Prostate gland (tissue), 2 donors: ENCODE measurements around the gene OXCT2. TPM values are rescaled to one million over a fixed set of nuclear protein-coding genes. Genes with fewer than 3 reads are reported as not detected.

Experiments
- DNase-seq: peaks from one replicate; pipeline ENCODE4 v3.0.0-alpha.2; 2019; ENCODE audit warnings: low spot score
- H3K27ac ChIP-seq, 2 donors: fragments of 200-600 bp; sonication (generic); 2 replicates each; pipeline ENCODE4 v1.5.1; 2017 to 2019
- H3K27me3 ChIP-seq: fragments of 200-600 bp; sonication (generic); replicated peaks from 2 replicates; pipeline ENCODE4 v1.5.1; 2019; ENCODE audit not compliant: insufficient read depth
- H3K36me3 ChIP-seq, 2 donors: fragments of 200-600 bp; sonication (generic); 1 replicate in 1 of 2; 2 replicates in 1 of 2; pipeline versions ENCODE4 v1.5.1 to v1.8.1; 2017 to 2019
- H3K4me1 ChIP-seq: fragments of 200-600 bp; sonication (generic); replicated peaks from 2 replicates; pipeline ENCODE4 v1.5.1; 2019
- H3K4me3 ChIP-seq, 2 donors: fragments of 200-600 bp; sonication (generic); 2 replicates each; pipeline ENCODE4 v1.5.1; 2017 to 2019
- H3K9me3 ChIP-seq: fragments of 200-600 bp; sonication (generic); 2 replicates; pipeline ENCODE4 v1.5.1; 2017
- CTCF ChIP-seq, 4 experiments: fragments of 200-600 bp in 2 of 4; fragments of 450-650 bp in 2 of 4; sonication (generic) in 2 of 4; IDR thresholded peaks; 1 replicate in 3 of 4; 2 replicates in 1 of 4; pipeline ENCODE4 v1.5.1; 2016 to 2019; ENCODE audit warnings: antibody characterized with exemption in 4 of 4, mild to moderate bottlenecking in 2 of 4, moderate library complexity in 2 of 4
- POLR2A ChIP-seq: fragments of 450-650 bp; IDR thresholded peaks from one replicate; pipeline ENCODE4 v1.6.1; 2016; ENCODE audit warnings: antibody characterized with exemption, mild to moderate bottlenecking
- POLR2AphosphoS5 ChIP-seq: sonication (generic); formaldehyde crosslinking; IDR thresholded peaks from one replicate; pipeline ENCODE4 v1.6.1; 2017; ENCODE audit warnings: antibody characterized with exemption
- WGBS: methylation state at CpG from one replicate; pipeline ENCODE4 v1.1.5; 2018; 5-methylcytosine and 5-hydroxymethylcytosine counted together
- intact Hi-C: fragments of 100-400 bp; cut with DNase I; formaldehyde crosslinking; loops from one replicate; pipeline ENCODE4 v1.14.2; 2022
- total RNA-seq, 2 donors: library from RNA; depleted of rRNA; stranded (reverse); fragments of >200 nt; gene quantifications; one replicate each; pipeline ENCODE4 v1.1.0, GENCODE V29; 2016

OXCT2 gene
- total RNA-seq, 2 donors from 2014 or later, result 1.0 to 4.9 TPM

GRCh38 chr1:39754026-39754570 lies 17.1 kb downstream of the OXCT2 start:
- peak overlapping the region in 1 of 2 donors; percentile 5 for H3K27ac ChIP-seq
- no peak for TF ChIP-seq CTCF (IDR thresholded peaks at IDR 0.05)
- TF ChIP-seq POLR2A, result no peak
- no peak for TF ChIP-seq POLR2AphosphoS5
- no peak for DNase-seq
- no peaks in the 10 kb centered on the region for H3K9me3 ChIP-seq
- intact Hi-C loops, result no loop called here
- H3K36me3 ChIP-seq, result peaks cover 6 to 8% of the 10 kb centered on the region in 2 donors
- no peaks in the 10 kb centered on the region for H3K27me3 ChIP-seq
- 38% methylated on average over 2 of the region's 2 CpGs for WGBS
- no peaks in the 10 kb centered on the region for H3K4me1 ChIP-seq
- no peak overlapping the region for H3K4me3 ChIP-seq

- Histone ChIP-seq H3K27ac (peak overlapping the region in 1 of 2 donors; percentile 5), H3K4me3 (no peak overlapping the region), H3K4me1 (no peaks in the 10 kb centered on the region), H3K36me3 (peaks cover 6 to 8% of the 10 kb centered on the region in 2 donors), H3K27me3 (no peaks in the 10 kb centered on the region), H3K9me3 (no peaks in the 10 kb centered on the region)
- 82% methylated on average over 16 of the region's 16 CpGs for WGBS
- TF ChIP-seq CTCF (IDR thresholded peaks at IDR 0.05) (no peak), POLR2A (no peak), POLR2AphosphoS5 (no peak)
- no peak for DNase-seq
- intact Hi-C loops, result no loop called here
These were observed 17.8 kb downstream of the OXCT2 start for GRCh38 chr1:39753132-39754025.

GRCh38 chr1:39752703-39753102 lies 18.4 kb downstream of the OXCT2 start:
- WGBS, result 90% methylated on average over 6 of the region's 6 CpGs
- no peaks in the 10 kb centered on the region for H3K9me3 ChIP-seq
- H3K36me3 ChIP-seq, result peaks cover 6 to 8% of the 10 kb centered on the region in 2 donors
- H3K27ac ChIP-seq, result no peak overlapping the region
- TF ChIP-seq CTCF (IDR thresholded peaks at IDR 0.05) (no peak), POLR2AphosphoS5 (no peak), POLR2A (no peak)
- H3K27me3 ChIP-seq, result no peaks in the 10 kb centered on the region
- H3K4me1 ChIP-seq, result no peaks in the 10 kb centered on the region
- H3K4me3 ChIP-seq, result no peak overlapping the region
- intact Hi-C loops, result no loop called here
- no peak for DNase-seq

DNA sequence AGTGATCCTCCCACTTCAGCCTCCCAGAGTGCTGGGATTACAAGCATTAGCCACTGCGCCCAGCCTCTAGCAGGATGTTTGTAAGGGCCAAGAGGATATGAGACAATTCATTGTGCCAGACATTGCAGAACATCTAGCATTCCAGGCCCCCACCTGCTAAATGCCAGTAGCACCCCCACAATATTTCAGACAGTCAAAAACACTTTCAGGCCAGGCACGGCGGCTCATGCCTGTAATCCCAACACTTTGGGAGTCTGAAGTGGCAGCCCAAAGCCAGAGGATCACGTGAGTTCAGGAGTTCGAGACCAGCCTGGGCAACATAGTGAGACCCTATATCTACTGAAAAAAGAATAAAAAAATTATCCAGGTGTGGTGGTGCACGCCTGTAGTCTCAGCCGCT lies 19.6 kb downstream of the OXCT2 start:
- WGBS, result 97% methylated on average over 7 of the region's 7 CpGs

More for the DNA sequence above, 19.6 kb downstream of the OXCT2 start:
- Histone ChIP-seq H3K27me3 (no peaks in the 10 kb centered on the region), H3K9me3 (no peaks in the 10 kb centered on the region), H3K27ac (no peak overlapping the region), H3K4me1 (no peaks in the 10 kb centered on the region), H3K36me3 (peaks cover 3 to 8% of the 10 kb centered on the region in 2 donors), H3K4me3 (no peak overlapping the region)
- TF ChIP-seq CTCF (IDR thresholded peaks at IDR 0.05), result no peak
- TF ChIP-seq POLR2A, result no peak
- TF ChIP-seq POLR2AphosphoS5, result no peak
- intact Hi-C loops, result no loop called here
- no peak for DNase-seq
